Measurements from ENCODE around the gene SLC7A4. TPM values are rescaled to one million over a fixed set of nuclear protein-coding genes. Genes with fewer than 3 reads are reported as not detected.

Gene SLC7A4
- total RNA-seq, 1 donor from 2014 or later, result under 0.01 TPM

- Histone ChIP-seq H3K27me3 (ENCODE audit: control insufficient read depth, insufficient read depth, low read length) (no peaks in the 10 kb centered on the region), H3K4me3 (ENCODE audit: low read depth, low read length) (peak overlapping the region; percentile 88), H3K36me3 (ENCODE audit: control insufficient read depth, insufficient read depth, low read length) (peaks cover 10% of the 10 kb centered on the region)
- DNase-seq (ENCODE audit: low read depth) (no peak), FAIRE-seq (no peak)
- no peak for TF ChIP-seq CTCF (IDR thresholded peaks at IDR 0.05; ENCODE audit: insufficient read depth, low read length, severe bottlenecking)
Observed at GRCh38 chr22:21000987-21001600, 31.3 kb downstream of the SLC7A4 start.

GRCh38 chr22:21000207-21000986 is 32.0 kb downstream of the SLC7A4 start:
- TF ChIP-seq CTCF (IDR thresholded peaks at IDR 0.05; ENCODE audit: insufficient read depth, low read length, severe bottlenecking), result no peak
- Histone ChIP-seq H3K27me3 (ENCODE audit: control insufficient read depth, insufficient read depth, low read length) (no peaks in the 10 kb centered on the region), H3K4me3 (ENCODE audit: low read depth, low read length) (peak overlapping the region; percentile 88), H3K36me3 (ENCODE audit: control insufficient read depth, insufficient read depth, low read length) (peaks cover 12% of the 10 kb centered on the region)
- FAIRE-seq, result no peak
- DNase-seq (ENCODE audit: low read depth), result no peak

- H3K4me3 ChIP-seq (ENCODE audit: low read depth, low read length), result no peak overlapping the region
Observed at GRCh38 chr22:20999350-21000206, 32.8 kb downstream of the SLC7A4 start.

GRCh38 chr22:20998411-20999336 is 33.7 kb downstream of the SLC7A4 start:
- peaks cover 19% of the 10 kb centered on the region for H3K36me3 ChIP-seq (ENCODE audit: control insufficient read depth, insufficient read depth, low read length)
- no peak for TF ChIP-seq CTCF (IDR thresholded peaks at IDR 0.05; ENCODE audit: insufficient read depth, low read length, severe bottlenecking)
- FAIRE-seq, result peak; percentile 50
- no peak overlapping the region for H3K4me3 ChIP-seq (ENCODE audit: low read depth, low read length)
- H3K27me3 ChIP-seq (ENCODE audit: control insufficient read depth, insufficient read depth, low read length), result no peaks in the 10 kb centered on the region
- DNase-seq (ENCODE audit: low read depth), result no peak

More at GRCh38 chr22:20999350-21000206, 32.8 kb downstream of the SLC7A4 start:
- no peak for TF ChIP-seq CTCF (IDR thresholded peaks at IDR 0.05; ENCODE audit: insufficient read depth, low read length, severe bottlenecking)
- no peaks in the 10 kb centered on the region for H3K27me3 ChIP-seq (ENCODE audit: control insufficient read depth, insufficient read depth, low read length)
- peaks cover 14% of the 10 kb centered on the region for H3K36me3 ChIP-seq (ENCODE audit: control insufficient read depth, insufficient read depth, low read length)
- DNase-seq (ENCODE audit: low read depth), result no peak
- FAIRE-seq, result no peak

Data from bronchial epithelial cell (primary cell).